ENCODE data around the gene SREBF2. TPM values are rescaled to one million over a fixed set of nuclear protein-coding genes. Genes with fewer than 3 reads are reported as not detected.
A peak's percentile ranks its signal among the peaks of the same experiment; 100 is the strongest.

SREBF2 gene
- total and polyA plus RNA-seq, 2 of the 13 experiments (the other 11 are each of a cell fraction or from before 2014, with no cell fraction given), result 53.8 to 72.6 TPM

DNA sequence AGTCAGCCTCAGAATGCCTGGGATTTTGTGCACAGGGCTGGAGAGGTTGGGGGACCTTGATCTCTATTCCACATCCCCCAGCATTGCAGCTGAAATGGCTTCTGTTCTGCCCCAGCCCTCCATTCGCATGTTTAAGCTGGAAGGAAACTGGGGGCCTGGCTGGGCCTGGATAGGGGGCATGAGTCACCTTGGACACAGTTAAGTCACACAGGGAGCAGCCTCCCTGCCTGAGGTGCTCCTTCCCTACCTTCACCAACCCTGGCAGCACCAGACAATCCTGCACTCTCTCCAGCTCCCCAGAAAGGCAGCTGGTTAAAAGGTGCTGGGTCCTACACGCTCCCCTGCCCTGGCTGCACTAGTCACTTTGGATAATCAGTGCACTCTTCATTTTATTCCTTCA lies 119.8 kb downstream of the SREBF2 start:
- Histone ChIP-seq H3K4me1 (ENCODE audit: insufficient read depth, low read length) (peaks cover 36% of the 10 kb centered on the region), H3K79me2 (ENCODE audit: insufficient read depth, low read length) (no peaks in the 10 kb centered on the region), H4K20me1 (ENCODE audit: insufficient read depth, low read length) (no peaks in the 10 kb centered on the region), H3K27me3 (ENCODE audit: control insufficient read depth in 1 of 2, insufficient read depth in 2 of 2, low read length in 2 of 2) (no peaks in the 10 kb centered on the region), H3K4me2 (ENCODE audit: low read depth, low read length) (no peak overlapping the region), H3K9me3 (ENCODE audit: low read length) (no peaks in the 10 kb centered on the region), H3K4me3 (replicated peaks in 1 of 3; ENCODE audit: insufficient read depth in 1 of 3, low read depth in 2 of 3, low read length in 3 of 3) (no peak overlapping the region), H2AFZ (ENCODE audit: low read length) (no peak overlapping the region), H3K36me3 (replicated peaks in 1 of 2; ENCODE audit: control insufficient read depth in 1 of 2, insufficient read depth in 2 of 2, low read length in 2 of 2) (no peaks in the 10 kb centered on the region), H3K9ac (ENCODE audit: insufficient read depth, low read depth, low read length) (no peak overlapping the region), H3K27ac (ENCODE audit: extremely low read length, insufficient read depth, low read length) (no peak overlapping the region)
- BruUV-seq (replicated peaks), result no TSS peak
- 20% methylated on average over 1 of the region's 2 CpGs for WGBS (ENCODE audit: low lambda C conversion rate)
- in situ Hi-C loops (cut with HindIII; ENCODE audit: extremely low pct_ligation_motif_present, low pct_unique_long_range_greater_than_20kb), result loop anchor here (25.0 kb wide), 1 partner anchor 485 kb away; the partner anchor contains the start of gene NFAM1
- no peak for DNase-seq (ENCODE audit: low spot score)
- FAIRE-seq, result no peak
- ChIA-PET CTCF (ENCODE audit: low intra/inter-chr PET ratio, low total read pairs) (no interaction called here), POLR2A (no interaction called here)
- TF ChIP-seq MED1 (CRISPR knock-in tag; IDR thresholded peaks at IDR 0.05) (no peak), JUNB (CRISPR knock-in tag; IDR thresholded peaks at IDR 0.05; ENCODE audit: borderline replicate concordance) (no peak), ZNF629 (CRISPR knock-in tag; conservative IDR thresholded peaks at IDR 0.05) (no peak), CAMTA2 (CRISPR knock-in tag; IDR thresholded peaks at IDR 0.05; ENCODE audit: borderline replicate concordance) (no peak), ZFY (CRISPR knock-in tag; IDR thresholded peaks at IDR 0.05) (no peak), NFYC (CRISPR knock-in tag; IDR thresholded peaks at IDR 0.05) (no peak), KLF15 (CRISPR knock-in tag; IDR thresholded peaks at IDR 0.05; ENCODE audit: borderline replicate concordance) (no peak), THRA (CRISPR knock-in tag; IDR thresholded peaks at IDR 0.05; ENCODE audit: borderline replicate concordance) (no peak), KLF11 (CRISPR knock-in tag; IDR thresholded peaks at IDR 0.05) (no peak), RFX1 (IDR thresholded peaks at IDR 0.05) (no peak), ZSCAN21 (CRISPR knock-in tag; IDR thresholded peaks at IDR 0.05; ENCODE audit: borderline replicate concordance) (no peak), BORCS8-MEF2B (CRISPR knock-in tag; IDR thresholded peaks at IDR 0.05) (no peak), FOXK1 (CRISPR knock-in tag; IDR thresholded peaks at IDR 0.05; ENCODE audit: borderline replicate concordance, low read depth) (no peak), FOXA3 (CRISPR knock-in tag; IDR thresholded peaks at IDR 0.05) (no peak), SMYD3 (CRISPR knock-in tag; IDR thresholded peaks at IDR 0.05) (no peak), ZNF570 (CRISPR knock-in tag; IDR thresholded peaks at IDR 0.05; ENCODE audit: borderline replicate concordance) (no peak)
- no peak for ATAC-seq
- intact Hi-C loops (cut with micrococcal nuclease; ENCODE audit: unreplicated experiment), result loop anchor here (5.0 kb wide), 1 partner anchor 160 kb away; no protein-coding TSS in a partner anchor

MicroRNA genes within 50 kb of the gene (microRNA counts, 767-probe panel; counts per million panel counts)
- not detected for microRNA hsa-miR-33a-5p

Small RNA genes lying within 50 kb of the gene (microRNA-seq; reads per million reads assigned to microRNA genes)
- gene MIR33A, result 30.8 reads per million, percentile 60 among the genes with 10 or more reads in this experiment

Small RNA genes lying within 50 kb of the gene (small RNA-seq; reads per million reads assigned to genes)
- 5.9 to 1,297 (median 401) reads per million in 3 experiments for gene MIR33A (ENCODE audit: insufficient read depth in 2 of 3, insufficient read length in 3 of 3, low read depth in 2 of 3, low replicate concordance in 1 of 3)

Other genes starting within 250 kb of the SREBF2 start
- gene PMM1, start 243.3 kb upstream of the SREBF2 start, total RNA-seq (2016; rRNA removed; fragmentation: Illumina TruSeq; extraction: Trizol), result 17.8 and 23.0 TPM in 2 replicates
- gene PMM1, start 243.3 kb upstream of the SREBF2 start, polyA plus RNA-seq (2011; rRNA removed), result 95.6 and 100 TPM in 2 replicates
- gene DESI1, start 212.1 kb upstream of the SREBF2 start, total RNA-seq (2016; rRNA removed; fragmentation: Illumina TruSeq; extraction: Trizol), result 19.3 and 21.6 TPM in 2 replicates
- 29.2 and 34.2 TPM in 2 replicates for gene DESI1, start 212.1 kb upstream of the SREBF2 start, polyA plus RNA-seq (2011; rRNA removed)
- 625 and 944 TPM in 2 replicates for gene XRCC6, start 211.8 kb upstream of the SREBF2 start, total RNA-seq (2016; rRNA removed; fragmentation: Illumina TruSeq; extraction: Trizol)
- gene XRCC6, start 211.8 kb upstream of the SREBF2 start, polyA plus RNA-seq (2011; rRNA removed), result 109 and 124 TPM in 2 replicates
- 203 and 276 TPM in 2 replicates for gene SNU13, start 144.2 kb upstream of the SREBF2 start, total RNA-seq (2016; rRNA removed; fragmentation: Illumina TruSeq; extraction: Trizol)
- 287 and 294 TPM in 2 replicates for gene SNU13, start 144.2 kb upstream of the SREBF2 start, polyA plus RNA-seq (2011; rRNA removed)
- gene MEI1, start 133.6 kb upstream of the SREBF2 start, total RNA-seq (2016; rRNA removed; fragmentation: Illumina TruSeq; extraction: Trizol), result 0.53 and 0.75 TPM in 2 replicates
- gene MEI1, start 133.6 kb upstream of the SREBF2 start, polyA plus RNA-seq (2011; rRNA removed), result 1.9 and 2.7 TPM in 2 replicates
- 11.3 and 17.4 TPM in 2 replicates for gene CCDC134, start 32.4 kb upstream of the SREBF2 start, total RNA-seq (2016; rRNA removed; fragmentation: Illumina TruSeq; extraction: Trizol)
- 4.8 and 5.6 TPM in 2 replicates for gene CCDC134, start 32.4 kb upstream of the SREBF2 start, polyA plus RNA-seq (2011; rRNA removed)
- gene SHISA8, start 82.0 kb downstream of the SREBF2 start, total RNA-seq (2016; rRNA removed; fragmentation: Illumina TruSeq; extraction: Trizol), result not detected in 2 replicates
- gene SHISA8, start 82.0 kb downstream of the SREBF2 start, polyA plus RNA-seq (2011; rRNA removed), result not detected in 2 replicates
- gene TNFRSF13C, start 93.7 kb downstream of the SREBF2 start, total RNA-seq (2016; rRNA removed; fragmentation: Illumina TruSeq; extraction: Trizol), result 0.11 TPM in 1 of 2 replicates, not detected in the other
- gene TNFRSF13C, start 93.7 kb downstream of the SREBF2 start, polyA plus RNA-seq (2011; rRNA removed), result 0.22 and 0.29 TPM in 2 replicates
- gene CENPM, start 114.0 kb downstream of the SREBF2 start, total RNA-seq (2016; rRNA removed; fragmentation: Illumina TruSeq; extraction: Trizol), result 37.3 and 41.8 TPM in 2 replicates
- 10.6 and 11.2 TPM in 2 replicates for gene CENPM, start 114.0 kb downstream of the SREBF2 start, polyA plus RNA-seq (2011; rRNA removed)
- not detected in 2 replicates for gene SEPTIN3, start 136.3 kb downstream of the SREBF2 start, total RNA-seq (2016; rRNA removed; fragmentation: Illumina TruSeq; extraction: Trizol)
- 0.04 and 0.08 TPM in 2 replicates for gene SEPTIN3, start 136.3 kb downstream of the SREBF2 start, polyA plus RNA-seq (2011; rRNA removed)
- gene WBP2NL, start 165.7 kb downstream of the SREBF2 start, total RNA-seq (2016; rRNA removed; fragmentation: Illumina TruSeq; extraction: Trizol), result not detected in 2 replicates
- gene WBP2NL, start 165.7 kb downstream of the SREBF2 start, polyA plus RNA-seq (2011; rRNA removed), result not detected in 2 replicates
- 9.1 and 15.1 TPM in 2 replicates for gene NAGA, start 237.7 kb downstream of the SREBF2 start, total RNA-seq (2016; rRNA removed; fragmentation: Illumina TruSeq; extraction: Trizol)
- 23.4 and 25.7 TPM in 2 replicates for gene NAGA, start 237.7 kb downstream of the SREBF2 start, polyA plus RNA-seq (2011; rRNA removed)
- gene PHETA2, start 241.1 kb downstream of the SREBF2 start, total RNA-seq (2016; rRNA removed; fragmentation: Illumina TruSeq; extraction: Trizol), result 0.07 TPM in 1 of 2 replicates, not detected in the other
- not detected in 2 replicates for gene PHETA2, start 241.1 kb downstream of the SREBF2 start, polyA plus RNA-seq (2011; rRNA removed)
- 8.3 and 13.3 TPM in 2 replicates for gene SMDT1, start 246.6 kb downstream of the SREBF2 start, total RNA-seq (2016; rRNA removed; fragmentation: Illumina TruSeq; extraction: Trizol)
- 26.6 and 32.8 TPM in 2 replicates for gene SMDT1, start 246.6 kb downstream of the SREBF2 start, polyA plus RNA-seq (2011; rRNA removed)

All from HepG2 (cell line).